Activated T-cell treated with anti-CD3 and anti-CD28 coated beads for 24 hours (primary cell): ENCODE data around the gene TMEM63B.
"Not testable (repeated sequence)": the region's sequence is repeated elsewhere in the genome, so short reads cannot be mapped to it uniquely, and the experiment has no call there.

Source experiments
- DNase-seq: peaks from one replicate; pipeline ENCODE4 v3.0.0-alpha.2; 2020; ENCODE audit warnings: low read depth

Gene TMEM63B

DNA sequence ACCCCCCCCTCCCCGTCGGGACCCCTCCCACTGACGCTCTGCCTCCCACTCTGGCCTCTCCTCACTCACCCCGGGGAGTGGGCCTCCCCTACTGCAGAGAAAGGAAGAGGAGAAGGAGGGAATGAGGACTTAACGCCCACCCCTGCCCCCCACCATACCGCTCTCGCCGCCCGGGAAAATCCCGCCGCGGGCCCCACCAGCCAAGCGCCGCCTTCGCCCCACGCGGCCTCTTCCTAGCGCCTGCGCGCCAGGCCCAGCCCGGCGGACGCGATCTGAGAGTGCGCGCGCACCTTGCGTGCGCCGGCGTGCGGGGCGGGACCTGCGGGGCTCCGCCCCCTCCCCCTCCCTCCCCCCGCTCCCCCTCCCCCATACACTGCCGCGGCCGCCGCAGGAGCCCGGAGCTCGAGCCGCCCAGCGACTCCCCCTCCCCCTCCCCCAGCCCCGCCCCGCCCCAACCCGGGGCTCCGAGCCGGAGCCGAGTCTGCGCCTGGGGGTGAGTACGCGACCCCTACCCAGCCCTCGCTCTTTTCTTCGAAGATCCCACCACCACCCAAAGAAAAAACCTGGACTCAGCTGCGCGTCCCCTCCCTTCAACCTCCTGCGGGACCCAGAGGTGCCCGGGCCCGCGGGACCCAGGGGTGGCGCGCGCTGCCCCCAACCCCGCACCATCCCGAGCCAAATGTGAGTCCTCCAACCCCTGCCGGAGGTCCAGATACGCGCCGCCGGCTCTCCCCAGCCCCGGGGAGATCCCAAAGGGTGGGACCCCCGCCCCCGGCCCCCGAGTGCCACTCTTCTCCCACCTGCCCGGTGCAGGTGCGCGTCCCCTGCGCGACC, at the start of gene TMEM63B, which contains the start of gene MRPL14:
Gene TMEM63B, plus strand, starts transcription at position 369 of the 834 bp plus-strand sequence. CDS start 7,031 bp downstream, outside the sequence.
Gene MRPL14, minus strand, starts transcription at position 267 of the 834 bp plus-strand sequence. CDS start 10,841 bp downstream, outside the sequence.
- DNase-seq: peak; percentile 87

DNA sequence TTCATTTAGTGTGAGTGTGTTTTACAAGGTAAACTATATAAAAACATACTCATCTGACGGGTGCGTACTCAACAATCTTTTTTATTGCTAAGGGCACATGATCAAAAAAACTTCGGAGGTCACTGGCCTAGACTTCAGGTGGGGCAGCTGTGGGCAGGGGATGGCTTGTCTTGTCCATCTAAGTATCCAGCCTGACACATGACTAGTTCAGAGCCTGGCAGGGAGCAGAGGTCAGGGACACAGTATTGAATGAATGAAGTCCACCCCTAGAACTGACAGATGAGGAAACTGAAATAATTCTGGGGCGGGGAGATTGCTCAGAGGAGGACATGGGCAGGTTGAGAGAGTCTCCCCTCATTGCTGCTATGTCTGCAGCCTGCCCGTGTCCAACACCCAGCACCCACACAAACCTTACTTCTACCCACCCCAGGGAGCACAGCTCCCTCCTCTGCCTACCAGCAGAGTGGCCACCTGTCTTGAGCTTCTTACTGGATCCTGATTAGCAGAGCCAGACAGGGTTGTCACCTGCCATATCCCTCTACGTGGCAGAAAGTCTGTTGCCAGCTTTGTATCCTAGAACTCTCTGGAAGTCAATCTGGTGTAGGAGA, 49.0 kb upstream of the TMEM63B start:
- no peak for DNase-seq

DNA sequence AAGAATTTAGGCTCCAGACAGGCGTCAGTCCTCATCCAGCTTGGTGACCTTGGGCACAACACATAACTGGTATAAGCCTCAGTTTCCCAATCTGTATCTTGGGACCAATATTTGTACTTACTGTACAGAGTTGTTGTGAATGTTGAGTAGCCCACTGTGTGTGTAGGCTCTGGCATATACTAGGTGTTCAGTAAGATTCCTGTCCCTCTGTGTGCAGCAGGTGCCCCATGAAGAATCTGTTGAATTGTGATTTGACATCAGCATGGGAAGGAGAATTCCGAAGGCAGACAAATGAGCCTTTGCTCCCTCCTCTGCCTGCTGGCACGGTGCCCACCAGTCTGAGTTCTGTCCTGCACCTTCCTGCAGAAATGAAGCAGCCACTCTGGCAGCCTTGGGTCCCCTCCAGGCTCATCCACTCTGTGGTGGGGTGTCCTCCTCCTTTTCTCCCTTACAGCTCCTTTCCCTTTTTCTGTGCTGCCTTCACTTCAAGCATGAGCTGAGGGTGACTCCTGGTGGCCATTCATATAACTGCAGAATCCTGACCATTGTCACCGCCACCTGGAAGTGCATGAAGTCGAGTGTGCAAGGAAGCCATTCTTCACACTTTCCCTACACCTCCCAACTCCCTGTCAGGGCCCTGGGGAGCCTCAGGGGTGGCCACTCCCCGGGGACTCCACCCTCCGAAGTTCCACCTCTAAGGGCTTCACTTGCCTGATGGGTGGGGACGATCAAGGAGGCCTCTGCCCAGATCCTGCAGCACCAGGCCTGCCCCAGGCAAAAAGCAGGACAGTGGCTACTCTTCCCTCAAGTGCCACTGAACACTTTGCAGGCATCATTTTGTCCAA, 48.3 kb upstream of the TMEM63B start:
- peak; percentile 62 for DNase-seq

DNA sequence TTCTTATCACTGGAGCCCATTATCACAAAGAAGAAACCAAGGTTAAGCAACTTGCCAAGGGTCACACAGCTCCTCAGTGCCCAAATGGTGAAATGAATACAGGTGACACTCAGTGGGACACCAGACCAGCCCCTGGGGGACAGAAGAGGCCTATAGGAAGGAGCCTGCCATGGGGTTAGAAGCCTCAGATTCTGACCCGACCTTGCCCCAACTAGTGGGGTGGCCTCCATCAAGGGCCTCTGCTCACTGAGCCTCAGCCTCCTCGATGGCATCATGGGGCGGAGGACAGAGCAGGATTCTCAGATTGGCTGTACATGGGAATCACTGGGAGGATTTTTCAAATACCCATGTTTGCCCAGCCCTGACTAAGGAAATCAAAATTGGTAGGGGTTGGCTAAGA, 47.7 kb upstream of the TMEM63B start:
- DNase-seq: no peak

DNA sequence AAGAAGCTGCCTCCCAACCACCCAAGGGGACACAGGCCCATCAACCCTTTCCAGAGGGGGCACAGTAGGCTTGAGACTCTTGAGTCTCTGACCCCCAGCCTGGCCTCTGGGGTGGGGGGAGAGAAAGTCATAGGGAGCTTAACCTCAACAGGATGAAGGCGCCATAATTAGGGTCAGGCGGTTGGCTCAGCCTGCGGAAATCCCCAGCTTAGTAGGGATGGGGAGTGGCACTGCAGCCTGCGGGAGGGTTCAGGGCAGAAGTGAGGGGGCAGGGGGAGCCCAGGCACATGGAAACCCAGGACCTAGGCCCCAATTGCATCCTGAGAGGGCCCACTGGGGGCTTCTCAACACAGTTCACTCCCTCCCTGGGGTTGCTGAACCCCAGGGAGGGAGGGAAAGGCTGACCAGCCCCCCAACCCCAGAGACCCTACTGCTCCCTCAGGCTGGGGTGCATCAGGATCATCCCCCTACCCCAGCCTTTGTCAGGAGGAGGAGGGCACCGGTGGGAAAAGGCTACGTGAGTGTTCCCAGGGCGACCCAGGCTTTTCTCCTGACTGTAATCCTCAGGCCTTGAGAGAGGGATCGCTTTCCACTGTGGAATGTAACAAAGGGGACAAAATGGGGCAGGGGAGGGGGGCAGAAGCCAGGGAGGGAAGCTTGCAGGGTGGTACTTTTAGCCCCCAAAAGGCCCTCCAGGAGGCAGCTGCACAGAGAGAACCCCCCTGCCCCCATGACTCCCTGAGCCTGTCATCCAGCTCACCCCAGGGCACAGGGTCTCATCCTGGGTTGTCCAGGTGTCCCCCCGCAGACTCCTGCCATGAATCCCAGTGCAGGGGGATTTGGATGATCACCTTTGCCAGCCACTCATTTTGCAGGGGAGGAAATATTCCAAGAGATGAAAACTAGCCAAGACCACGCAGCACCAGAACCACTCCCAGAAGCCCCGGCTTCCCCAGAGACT, 46.5 kb upstream of the TMEM63B start:
- no peak for DNase-seq

DNA sequence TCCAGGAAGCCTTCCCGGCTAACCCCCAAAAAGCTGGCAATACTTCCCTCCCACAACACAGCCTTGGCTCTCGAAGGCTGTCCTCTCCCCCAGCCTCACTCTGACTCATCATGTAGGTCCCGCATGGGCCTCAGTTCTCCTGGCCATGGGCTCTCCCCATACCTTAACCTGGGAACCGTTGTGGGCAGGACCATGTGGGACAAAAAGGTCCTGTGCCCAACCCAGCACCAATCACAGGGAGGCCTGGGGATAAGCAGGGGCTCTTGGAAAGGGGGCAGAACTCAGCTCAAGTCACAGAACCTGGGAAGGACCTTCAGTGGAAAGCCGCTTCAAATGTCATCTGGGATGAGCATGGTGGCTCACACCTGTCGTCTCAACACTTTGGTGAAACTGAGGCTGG, 45.6 kb upstream of the TMEM63B start:
- DNase-seq: no peak

DNA sequence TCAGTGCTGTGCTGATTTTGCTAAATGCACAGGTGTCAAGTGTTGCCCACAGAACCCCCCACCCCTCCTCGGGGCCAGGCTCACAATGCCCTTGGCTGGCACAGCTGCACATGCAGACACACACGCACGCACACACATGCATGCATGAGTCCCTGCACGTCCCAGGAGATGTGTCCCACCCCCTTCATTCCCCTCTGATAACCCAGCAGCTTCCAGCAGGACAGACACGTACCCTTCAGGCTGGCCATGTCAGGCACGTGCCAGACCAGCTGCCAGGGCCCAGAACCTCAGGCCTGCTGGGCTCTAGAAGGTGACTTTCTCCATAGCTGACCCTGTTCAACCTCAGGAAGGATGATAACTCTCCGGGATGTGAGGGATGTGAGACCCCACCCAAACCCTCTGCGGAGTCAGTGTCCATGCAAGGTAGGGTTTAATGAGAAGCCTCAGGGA, 44.5 kb upstream of the TMEM63B start:
- DNase-seq: no peak

DNA sequence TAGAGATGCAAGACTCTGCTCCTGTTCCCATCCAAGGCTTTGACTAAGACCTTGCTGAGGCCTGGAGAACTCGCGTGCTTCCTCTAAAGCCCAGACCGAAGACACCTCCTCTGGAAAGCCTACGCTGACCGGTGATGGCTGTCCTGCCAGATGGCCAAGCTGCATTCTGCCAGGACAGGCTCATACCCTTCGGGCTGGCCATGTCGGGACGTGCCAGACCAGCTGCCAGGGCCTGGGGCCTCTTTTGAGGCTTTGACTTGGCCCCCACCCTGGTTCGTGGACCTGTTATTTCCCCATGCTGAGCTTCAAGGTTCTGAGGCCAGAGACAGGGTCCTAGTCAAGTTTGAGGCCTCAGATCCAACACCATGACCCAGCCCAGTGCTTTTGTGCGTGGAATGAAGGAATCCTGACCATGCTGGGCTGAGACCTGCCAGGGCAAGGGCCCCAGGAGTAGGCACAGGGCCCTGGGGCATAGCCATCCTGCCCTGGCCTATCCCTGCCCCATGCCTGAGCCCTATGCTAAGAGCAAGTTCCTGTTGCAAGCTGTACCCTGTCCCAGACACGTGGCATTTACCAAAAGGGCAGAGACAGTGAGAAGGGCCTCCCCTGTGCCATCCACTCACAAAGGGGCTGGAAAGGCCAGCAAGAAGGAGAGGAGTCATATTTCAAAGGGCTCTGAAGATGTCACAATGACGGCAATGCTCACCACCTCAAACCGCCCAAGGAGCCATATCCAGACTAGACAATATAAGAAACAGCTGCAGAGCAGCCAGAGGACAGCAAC, 42.9 kb upstream of the TMEM63B start:
- DNase-seq: no peak

DNA sequence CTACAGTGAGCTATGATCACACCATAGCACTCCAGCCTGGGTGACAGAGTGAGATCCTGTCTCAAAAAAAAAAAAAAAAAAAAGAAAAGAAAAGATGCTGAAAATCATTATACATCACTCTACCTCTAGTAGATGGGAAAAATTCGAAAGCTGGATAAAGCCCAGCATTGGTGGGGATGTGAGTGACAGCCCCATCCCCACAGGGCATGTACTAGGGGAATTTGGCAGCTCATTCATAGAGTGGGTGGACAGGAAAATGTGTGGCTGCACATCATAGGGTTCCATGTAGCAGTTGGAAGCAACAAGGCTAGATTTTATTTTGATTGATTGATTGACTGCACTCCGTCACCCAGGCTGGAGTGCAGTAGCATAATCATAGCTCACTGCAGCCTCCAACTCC, 42.1 kb upstream of the TMEM63B start:
- DNase-seq: no peak

DNA sequence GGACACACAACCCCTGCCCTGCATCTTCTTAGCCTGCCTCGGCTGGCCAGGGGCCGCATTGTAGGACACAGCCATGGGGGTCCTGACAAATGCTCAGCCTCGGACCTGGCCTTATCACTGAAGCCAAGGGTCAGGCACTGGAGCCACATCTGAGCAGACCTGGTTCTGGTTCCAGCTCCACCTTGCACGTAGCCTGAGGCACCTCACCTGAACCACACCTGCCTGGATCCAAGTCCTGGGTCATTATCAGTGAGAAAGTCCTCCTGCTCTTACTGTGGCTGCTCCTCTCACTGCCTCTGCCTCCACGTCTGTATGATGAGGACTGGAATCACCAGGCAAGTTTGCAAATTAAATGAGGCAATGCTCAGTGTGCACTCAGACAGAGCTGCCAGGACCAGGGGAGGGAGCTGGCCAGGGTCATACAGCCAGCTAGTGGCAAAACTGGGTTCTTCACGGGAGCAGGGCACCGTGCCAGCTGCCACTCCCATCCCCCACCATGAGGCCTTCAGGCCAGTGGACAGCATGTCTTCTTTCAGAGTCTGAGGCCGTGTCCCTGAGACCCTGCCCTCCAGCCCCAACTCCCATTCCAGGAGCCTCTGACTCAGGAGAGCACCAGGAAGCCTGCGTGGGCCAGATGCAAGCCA, 40.3 kb upstream of the TMEM63B start:
- no peak for DNase-seq

DNA sequence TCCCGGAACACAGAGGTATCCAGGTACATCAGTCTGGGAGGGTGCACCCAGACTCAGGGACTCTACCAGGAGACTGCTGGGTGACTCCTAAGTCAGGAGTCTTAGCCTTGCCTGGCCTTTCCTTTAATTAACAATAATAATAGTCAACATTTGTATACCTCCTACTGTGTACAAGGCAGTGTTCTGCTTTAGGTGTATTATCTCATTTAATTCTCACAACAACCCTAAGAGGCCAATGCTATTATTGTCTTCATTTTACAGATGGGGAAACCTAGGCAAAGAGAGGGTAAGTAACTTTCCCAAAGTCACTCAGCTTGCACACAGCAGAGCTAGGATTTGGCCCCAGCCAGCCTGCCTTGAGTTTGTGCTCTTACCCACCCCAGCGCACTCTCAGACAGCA, 39.7 kb upstream of the TMEM63B start:
- DNase-seq: no peak

DNA sequence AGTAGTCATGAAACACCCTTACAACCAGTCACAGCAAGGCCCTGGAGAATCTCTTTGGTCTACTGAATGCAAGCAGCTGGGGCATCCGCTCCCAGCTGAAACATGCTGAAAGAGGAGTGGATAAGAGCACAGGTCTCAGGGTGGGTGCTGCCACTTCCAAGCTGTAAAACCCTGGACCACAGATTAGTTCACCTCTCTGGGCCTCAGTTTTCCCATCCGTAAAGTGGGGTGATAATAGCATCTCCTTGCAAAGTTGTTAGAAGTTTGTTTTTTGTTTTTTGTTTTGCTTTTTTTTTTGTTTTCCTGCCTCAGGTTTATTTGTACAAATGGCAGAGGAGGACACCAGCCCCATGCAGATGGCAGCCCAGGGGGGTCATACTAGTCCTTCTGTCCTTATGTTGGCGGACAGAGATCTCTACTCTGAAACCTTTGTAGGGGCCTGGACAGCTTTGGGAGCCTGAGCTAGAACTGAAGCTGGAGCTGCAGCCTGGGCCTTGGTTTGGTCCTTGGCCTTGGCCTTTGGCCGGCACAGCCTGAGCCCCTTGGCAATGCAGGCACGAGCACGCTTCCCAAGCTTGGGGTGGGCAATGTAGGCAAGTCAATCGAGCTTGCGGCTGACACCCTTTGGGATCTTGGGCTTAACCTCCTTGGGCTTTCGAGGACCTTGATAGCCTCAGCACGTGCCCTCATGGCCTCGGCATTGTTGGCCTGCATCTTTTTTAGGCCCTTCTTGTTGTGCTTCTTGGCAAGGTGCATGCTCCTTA, 38.3 kb upstream of the TMEM63B start:
- DNase-seq: no peak

DNA sequence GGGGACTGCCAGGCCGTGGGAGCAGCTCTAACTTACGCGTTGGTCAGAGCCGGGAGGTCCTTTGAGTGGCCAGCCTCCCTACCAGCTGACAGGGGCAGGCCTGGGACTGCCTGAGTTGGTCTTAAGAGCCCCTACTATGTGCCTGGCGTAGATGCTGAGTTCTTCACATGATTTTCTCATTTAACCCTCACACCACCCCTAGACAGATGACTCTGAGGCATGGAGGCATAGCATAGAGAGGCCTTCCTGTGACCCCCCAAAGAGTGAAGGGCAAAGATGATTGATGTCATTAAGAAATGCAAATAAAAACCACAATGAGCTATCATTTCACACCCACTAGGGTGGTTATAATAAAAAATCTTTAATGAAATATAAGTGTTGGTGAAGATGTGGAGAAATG, 36.9 kb upstream of the TMEM63B start:
- no peak for DNase-seq

DNA sequence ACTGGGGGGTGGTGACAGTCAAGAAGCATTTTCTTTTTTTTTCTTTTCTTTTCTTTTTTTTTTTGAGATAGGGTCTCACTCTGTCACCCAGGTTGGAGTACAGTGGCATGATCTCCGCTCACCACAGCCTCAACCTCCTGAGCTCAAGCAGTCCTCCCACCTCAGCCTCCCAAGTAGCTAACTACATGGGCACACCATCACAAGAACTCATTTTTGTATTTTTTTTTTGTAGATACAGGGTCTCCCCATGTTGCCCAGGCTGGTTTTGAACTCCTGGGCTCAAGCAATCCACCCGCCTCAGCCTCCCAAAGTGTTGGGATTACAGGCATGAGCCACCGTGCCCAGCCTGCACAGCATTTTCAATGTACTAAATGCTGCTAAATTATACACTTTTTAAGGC, 36.0 kb upstream of the TMEM63B start:
- not testable (repeated sequence) for DNase-seq

DNA sequence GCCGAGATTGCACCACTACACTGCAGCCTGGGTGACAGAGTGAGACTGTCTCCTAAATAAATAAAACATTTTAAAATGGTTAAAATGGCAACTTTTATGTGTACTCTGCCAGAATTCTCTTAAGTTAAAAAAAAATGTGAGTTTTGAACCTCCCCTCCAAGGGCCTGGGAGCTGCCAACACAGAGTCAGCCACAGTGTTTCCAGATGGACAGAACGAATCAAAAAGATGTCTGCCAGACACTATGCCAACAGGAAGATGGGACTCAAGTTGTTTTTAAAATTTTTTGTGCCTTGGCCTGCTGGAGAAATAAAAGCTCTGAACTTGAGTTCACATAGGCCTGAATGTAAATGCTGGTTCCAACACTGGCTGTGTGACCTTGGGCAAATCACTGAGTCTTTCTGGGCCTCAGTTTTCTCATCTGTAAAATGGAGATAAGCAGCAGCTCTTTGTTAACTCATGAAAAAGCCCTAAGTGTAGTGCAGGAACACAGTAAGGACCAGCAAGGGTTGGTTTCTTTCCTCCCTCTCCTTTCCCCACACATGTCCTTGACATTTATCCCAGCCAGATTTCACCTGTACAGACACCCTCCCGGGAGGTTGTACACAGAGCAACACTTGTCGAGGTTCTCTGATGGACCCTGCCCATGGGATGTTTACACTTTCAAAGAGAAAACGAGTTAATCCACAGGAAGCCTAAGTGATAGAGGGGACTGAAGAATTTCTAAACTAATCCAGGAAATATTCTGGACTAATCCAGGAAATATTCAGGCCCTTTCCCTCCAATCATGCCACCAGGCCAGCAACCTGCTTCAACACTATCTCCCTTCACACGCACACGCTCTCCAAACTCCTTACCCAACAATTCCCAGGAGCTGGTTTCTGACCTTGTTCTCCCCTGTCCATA, 35.1 kb upstream of the TMEM63B start:
- DNase-seq: no peak

DNA sequence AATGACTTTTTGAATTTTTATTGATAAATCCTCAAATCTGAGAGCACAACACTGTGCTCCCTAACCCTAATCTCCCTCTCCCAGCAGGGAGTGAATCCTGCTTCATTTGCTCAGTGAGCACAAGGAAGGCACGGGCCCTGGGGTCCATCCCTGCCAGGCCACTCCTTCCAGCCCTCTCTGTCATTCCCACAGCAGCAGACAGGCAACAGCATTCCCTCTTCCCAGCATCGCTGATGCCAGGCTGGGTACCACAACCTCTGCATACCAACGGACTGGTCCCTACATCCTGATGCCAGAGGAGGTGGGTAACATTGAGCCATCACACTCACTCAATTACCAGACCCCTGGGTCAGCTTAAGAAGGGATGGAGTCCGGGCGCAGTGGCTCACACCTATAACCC, 34.3 kb upstream of the TMEM63B start:
- no peak for DNase-seq

DNA sequence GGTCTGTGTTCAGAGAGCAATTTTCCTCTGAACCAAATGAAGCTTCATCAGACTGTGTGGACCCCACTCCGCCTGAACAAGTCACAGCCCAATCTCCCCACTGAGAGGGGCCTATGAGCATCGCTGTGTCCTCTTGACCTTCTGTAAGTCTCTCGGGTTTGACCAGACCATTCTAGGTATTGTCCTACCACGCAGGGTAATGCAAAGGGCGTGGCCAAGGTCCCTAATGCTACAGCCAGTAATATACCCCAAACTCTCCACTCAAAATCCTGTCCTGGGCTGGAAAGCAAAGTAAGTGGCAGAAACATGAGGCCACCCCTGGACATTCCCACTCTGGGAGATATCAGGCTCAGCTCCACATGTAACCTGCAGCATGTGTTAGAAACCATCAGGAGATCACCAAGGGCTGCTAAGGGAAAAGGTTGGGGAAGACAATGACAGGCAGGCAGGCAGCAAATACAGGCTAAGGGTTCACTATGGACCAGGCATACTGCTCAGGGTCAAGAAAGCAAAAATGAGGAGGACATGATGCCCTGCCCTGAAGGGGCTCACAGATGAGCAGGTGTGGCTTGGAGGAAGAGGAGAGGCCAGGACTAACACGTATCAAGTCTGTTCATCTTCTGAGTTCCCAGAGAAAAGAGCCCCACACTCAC, 33.5 kb upstream of the TMEM63B start:
- DNase-seq: no peak
